Colonic mucosa (tissue), 4 donors: ENCODE results near the gene CBX8. TPM values are rescaled to one million over a fixed set of nuclear protein-coding genes. Genes with fewer than 3 reads are reported as not detected.

Source experiments
- DNase-seq: peaks from one replicate; pipeline ENCODE4 v3.0.0-alpha.2; 2020
- H3K27ac ChIP-seq: fragments of 200-600 bp; one replicate; pipeline ENCODE4 v1.8.0; 2021
- H3K27me3 ChIP-seq: fragments of 200-600 bp; one replicate; pipeline ENCODE4 v1.8.0; 2021
- H3K36me3 ChIP-seq: fragments of 200-600 bp; one replicate; pipeline ENCODE4 v1.8.0; 2021
- H3K4me1 ChIP-seq: fragments of 200-600 bp; one replicate; pipeline ENCODE4 v1.8.0; 2021; ENCODE audit warnings: mild to moderate bottlenecking
- H3K4me3 ChIP-seq: fragments of 200-600 bp; one replicate; pipeline ENCODE4 v1.8.0; 2021
- H3K9ac ChIP-seq, 2 donors: one replicate each; pipeline ENCODE4 v1.7.0; 2013; ENCODE audit warnings: control low read depth in 2 of 2, low read depth in 2 of 2, low read length in 2 of 2
- H3K9me3 ChIP-seq: fragments of 200-600 bp; one replicate; pipeline ENCODE4 v1.8.0; 2021
- intact Hi-C: fragments of 100-400 bp; cut with DNase I; formaldehyde crosslinking; loops from one replicate; pipeline ENCODE4 v1.14.1; 2022
- total RNA-seq, 2 donors: library from RNA; stranded (reverse); fragmentation: NEBNext Ultra II Directional in 1 of 2; extraction: Animal tissue kit (Norgen Biotek cat#: 25700) in 1 of 2; gene quantifications; one replicate each; pipeline ENCODE4 v1.2.1, GENCODE V29; 2021
- TF ChIP-seq, protein P1 (sequence below): fragments of 200-600 bp; IDR thresholded peaks from one replicate; pipeline ENCODE4 v1.8.0; 2022; ENCODE audit warnings: antibody characterized with exemption, mild to moderate bottlenecking
- donor health status: healthy.
- donor health status: DM: no; HTN: no; CAD: no.
- donor health status: DM: no; HTN: no; CAD: no.

CBX8 gene
- total RNA-seq, 2 donors from 2014 or later: 5.0 to 8.1 TPM

DNA sequence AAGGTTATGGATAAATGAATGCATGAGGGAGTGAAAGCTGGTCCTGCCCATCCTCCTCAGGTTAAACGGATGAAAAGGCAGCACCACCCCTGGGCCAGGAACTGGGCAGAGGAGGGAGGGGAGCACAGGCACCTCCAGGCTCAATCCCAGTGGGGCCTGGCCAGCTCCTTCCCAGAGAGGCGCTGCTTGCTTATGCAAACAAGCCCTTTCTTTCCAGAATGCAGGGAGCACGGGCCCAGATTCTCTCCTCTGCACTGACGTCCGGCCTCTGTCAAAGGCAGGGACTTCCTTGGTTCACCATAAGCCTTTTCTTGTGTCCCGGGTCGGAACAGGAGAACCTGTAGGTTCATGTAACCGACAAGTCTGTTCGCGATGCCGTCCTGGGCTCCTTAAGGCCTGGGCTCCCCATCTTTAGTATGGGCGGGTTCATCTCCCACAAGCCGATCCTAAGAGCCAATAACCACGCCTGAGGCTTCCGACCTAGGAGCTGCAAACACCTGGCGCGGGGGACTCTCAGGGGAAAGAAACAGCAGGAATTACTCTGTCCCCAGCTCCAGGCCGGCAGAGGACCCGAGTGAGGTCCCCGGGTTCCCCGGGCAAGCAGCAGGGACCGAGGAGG, 49.9 kb downstream of the CBX8 start:
- H3K36me3 ChIP-seq: no peaks in the 10 kb centered on the region
- no peak overlapping the region for H3K9ac ChIP-seq
- H3K4me3 ChIP-seq: no peak overlapping the region
- peaks cover 29% of the 10 kb centered on the region for H3K27me3 ChIP-seq
- DNase-seq: no peak
- H3K27ac ChIP-seq: no peak overlapping the region
- TF ChIP-seq, protein P1, sequence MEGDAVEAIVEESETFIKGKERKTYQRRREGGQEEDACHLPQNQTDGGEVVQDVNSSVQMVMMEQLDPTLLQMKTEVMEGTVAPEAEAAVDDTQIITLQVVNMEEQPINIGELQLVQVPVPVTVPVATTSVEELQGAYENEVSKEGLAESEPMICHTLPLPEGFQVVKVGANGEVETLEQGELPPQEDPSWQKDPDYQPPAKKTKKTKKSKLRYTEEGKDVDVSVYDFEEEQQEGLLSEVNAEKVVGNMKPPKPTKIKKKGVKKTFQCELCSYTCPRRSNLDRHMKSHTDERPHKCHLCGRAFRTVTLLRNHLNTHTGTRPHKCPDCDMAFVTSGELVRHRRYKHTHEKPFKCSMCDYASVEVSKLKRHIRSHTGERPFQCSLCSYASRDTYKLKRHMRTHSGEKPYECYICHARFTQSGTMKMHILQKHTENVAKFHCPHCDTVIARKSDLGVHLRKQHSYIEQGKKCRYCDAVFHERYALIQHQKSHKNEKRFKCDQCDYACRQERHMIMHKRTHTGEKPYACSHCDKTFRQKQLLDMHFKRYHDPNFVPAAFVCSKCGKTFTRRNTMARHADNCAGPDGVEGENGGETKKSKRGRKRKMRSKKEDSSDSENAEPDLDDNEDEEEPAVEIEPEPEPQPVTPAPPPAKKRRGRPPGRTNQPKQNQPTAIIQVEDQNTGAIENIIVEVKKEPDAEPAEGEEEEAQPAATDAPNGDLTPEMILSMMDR: no peak
- no peaks in the 10 kb centered on the region for H3K4me1 ChIP-seq
- intact Hi-C loops: no loop called here
- no peaks in the 10 kb centered on the region for H3K9me3 ChIP-seq

DNA sequence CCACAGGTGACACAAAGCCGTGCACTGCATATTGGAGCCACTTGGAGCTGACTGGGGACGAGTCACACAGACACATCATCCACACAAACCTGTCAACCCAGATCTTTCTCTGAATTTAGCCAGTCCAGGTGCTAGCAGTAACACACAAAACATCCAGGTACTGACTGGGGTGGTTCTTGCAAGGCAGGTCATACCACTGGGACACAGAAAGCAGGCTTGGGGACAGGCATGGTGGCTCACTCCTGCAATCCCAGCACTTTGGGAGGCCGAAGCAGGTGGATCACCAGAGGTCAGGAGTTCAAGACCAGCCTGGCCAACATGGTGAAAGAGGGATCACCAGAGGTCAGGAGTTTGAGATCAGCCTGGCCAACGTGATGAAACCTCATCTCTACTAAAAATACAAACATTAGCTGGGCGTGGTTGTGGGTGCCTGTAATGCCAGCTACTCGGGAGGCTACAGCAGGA, 51.2 kb downstream of the CBX8 start:
- no peak overlapping the region for H3K4me3 ChIP-seq
- H3K27me3 ChIP-seq: peaks cover 37% of the 10 kb centered on the region

DNA sequence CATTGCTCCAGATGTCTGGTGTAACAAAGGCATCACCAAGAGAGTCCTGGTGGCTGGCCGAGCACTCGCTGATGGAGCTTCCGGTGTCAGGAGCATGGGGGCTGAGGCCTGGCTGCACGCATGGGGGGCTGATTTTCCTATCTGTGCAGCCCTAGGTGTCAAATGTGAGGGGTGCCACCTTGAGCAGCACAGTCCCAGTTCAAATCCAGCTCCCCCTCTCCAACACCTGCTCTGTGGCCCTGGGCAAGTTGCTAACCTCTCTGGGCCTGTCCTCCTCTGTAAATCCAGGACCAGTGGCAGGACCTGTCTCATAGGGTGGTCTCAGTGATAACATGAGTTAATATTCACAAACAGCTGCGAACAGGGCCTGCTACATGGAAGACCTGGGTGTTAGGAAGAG, 53.3 kb downstream of the CBX8 start:
- intact Hi-C loops: loop anchor here (5.0 kb wide), 1 partner anchor 249 kb away; no protein-coding TSS in a partner anchor
- Histone ChIP-seq H3K27ac (no peak overlapping the region), H3K4me1 (no peaks in the 10 kb centered on the region)

More for the DNA sequence above, 51.2 kb downstream of the CBX8 start:
- Histone ChIP-seq H3K27ac (no peak overlapping the region), H3K36me3 (no peaks in the 10 kb centered on the region), H3K9me3 (no peaks in the 10 kb centered on the region), H3K4me1 (no peaks in the 10 kb centered on the region), H3K9ac (no peak overlapping the region)
- DNase-seq: no peak
- TF ChIP-seq, protein P1: no peak
- intact Hi-C loops: no loop called here

DNA sequence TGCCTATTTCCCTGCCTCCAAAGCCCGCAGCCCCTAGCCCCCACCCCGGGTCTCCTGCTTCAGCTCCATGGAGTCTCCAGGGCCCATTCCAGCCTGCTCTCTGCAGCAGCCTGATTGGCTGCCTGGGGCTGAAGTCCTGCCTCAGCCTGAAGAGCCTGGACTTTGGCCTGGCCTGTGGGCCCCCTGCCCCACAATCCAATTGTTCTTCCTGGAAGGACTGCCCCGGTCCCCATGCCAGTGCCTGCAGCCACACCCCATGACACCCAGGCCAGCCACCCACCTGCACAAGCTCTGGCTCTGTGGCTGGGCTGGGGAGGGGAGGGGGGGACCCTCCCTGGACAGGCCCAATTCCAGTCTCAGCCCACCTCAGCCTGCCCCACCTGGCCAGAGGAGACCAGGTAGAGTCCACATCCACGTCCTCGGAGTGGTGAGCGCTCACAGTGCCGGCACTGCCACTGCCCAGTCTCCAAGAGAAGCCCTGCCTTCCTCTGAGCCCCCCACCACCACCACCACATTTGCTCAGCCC, 53.9 kb downstream of the CBX8 start:
- H3K27me3 ChIP-seq: peaks cover 32% of the 10 kb centered on the region
- no peak for DNase-seq
- no peaks in the 10 kb centered on the region for H3K4me1 ChIP-seq
- no peak overlapping the region for H3K9ac ChIP-seq
- no peak overlapping the region for H3K4me3 ChIP-seq
- no peaks in the 10 kb centered on the region for H3K36me3 ChIP-seq
- intact Hi-C loops: loop anchor here (5.0 kb wide), 1 partner anchor 249 kb away; no protein-coding TSS in a partner anchor
- no peaks in the 10 kb centered on the region for H3K9me3 ChIP-seq
- no peak overlapping the region for H3K27ac ChIP-seq
- TF ChIP-seq, protein P1: no peak

More for the DNA sequence above, 53.3 kb downstream of the CBX8 start:
- no peaks in the 10 kb centered on the region for H3K36me3 ChIP-seq
- H3K27me3 ChIP-seq: peaks cover 38% of the 10 kb centered on the region
- no peak for DNase-seq
- H3K9me3 ChIP-seq: no peaks in the 10 kb centered on the region
- no peak overlapping the region for H3K9ac ChIP-seq
- H3K4me3 ChIP-seq: no peak overlapping the region
- TF ChIP-seq, protein P1: no peak

DNA sequence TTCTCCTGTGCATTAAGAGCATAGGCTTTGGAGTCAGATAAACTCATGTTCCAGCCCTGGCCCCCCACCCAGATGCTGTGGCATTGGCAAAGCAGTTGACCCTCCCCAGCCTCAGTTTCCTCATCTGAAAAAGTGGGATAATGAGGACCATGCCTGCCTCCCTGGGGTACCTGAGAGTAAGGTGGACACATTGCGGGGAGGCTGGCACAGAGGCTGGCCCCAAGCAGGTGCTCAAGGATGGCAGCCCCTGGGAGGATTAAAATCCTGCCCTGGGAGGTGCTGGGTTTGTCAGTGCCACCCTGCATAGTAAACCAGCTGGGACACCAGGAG, 54.3 kb downstream of the CBX8 start:
- Histone ChIP-seq H3K27me3 (peaks cover 27% of the 10 kb centered on the region), H3K27ac (no peak overlapping the region), H3K36me3 (no peaks in the 10 kb centered on the region), H3K4me1 (no peaks in the 10 kb centered on the region), H3K9ac (no peak overlapping the region), H3K9me3 (no peaks in the 10 kb centered on the region), H3K4me3 (no peak overlapping the region)
- DNase-seq: no peak
- intact Hi-C loops: loop anchor here (5.0 kb wide), 1 partner anchor 250 kb away; no protein-coding TSS in a partner anchor
- TF ChIP-seq, protein P1: no peak

Other genes with a start within 250 kb of the CBX8 start
- 1 to 10 TPM in 1 of 2 donors, not detected in 1; 6.9 TPM for gene RBFOX3, start 186.0 kb downstream of the CBX8 start, total RNA-seq
- not detected for gene ENPP7, start 66.1 kb downstream of the CBX8 start, total RNA-seq
- gene CBX2, start 18.9 kb downstream of the CBX8 start, total RNA-seq: 1 to 10 TPM; 2.1 to 4.0 TPM
- gene CBX4, start 42.4 kb upstream of the CBX8 start, total RNA-seq: 10 to 100 TPM; 10.6 to 18.1 TPM
- gene TBC1D16, start 238.8 kb upstream of the CBX8 start, total RNA-seq: 10 to 100 TPM; 14.4 to 19.8 TPM
- gene CCDC40, start 239.6 kb upstream of the CBX8 start, total RNA-seq: 1 to 10 TPM; 1.2 to 3.6 TPM